ENCODE measurements around the gene SHTN1.
A peak's percentile ranks its signal among the peaks of the same experiment; 100 is the strongest.

DNA sequence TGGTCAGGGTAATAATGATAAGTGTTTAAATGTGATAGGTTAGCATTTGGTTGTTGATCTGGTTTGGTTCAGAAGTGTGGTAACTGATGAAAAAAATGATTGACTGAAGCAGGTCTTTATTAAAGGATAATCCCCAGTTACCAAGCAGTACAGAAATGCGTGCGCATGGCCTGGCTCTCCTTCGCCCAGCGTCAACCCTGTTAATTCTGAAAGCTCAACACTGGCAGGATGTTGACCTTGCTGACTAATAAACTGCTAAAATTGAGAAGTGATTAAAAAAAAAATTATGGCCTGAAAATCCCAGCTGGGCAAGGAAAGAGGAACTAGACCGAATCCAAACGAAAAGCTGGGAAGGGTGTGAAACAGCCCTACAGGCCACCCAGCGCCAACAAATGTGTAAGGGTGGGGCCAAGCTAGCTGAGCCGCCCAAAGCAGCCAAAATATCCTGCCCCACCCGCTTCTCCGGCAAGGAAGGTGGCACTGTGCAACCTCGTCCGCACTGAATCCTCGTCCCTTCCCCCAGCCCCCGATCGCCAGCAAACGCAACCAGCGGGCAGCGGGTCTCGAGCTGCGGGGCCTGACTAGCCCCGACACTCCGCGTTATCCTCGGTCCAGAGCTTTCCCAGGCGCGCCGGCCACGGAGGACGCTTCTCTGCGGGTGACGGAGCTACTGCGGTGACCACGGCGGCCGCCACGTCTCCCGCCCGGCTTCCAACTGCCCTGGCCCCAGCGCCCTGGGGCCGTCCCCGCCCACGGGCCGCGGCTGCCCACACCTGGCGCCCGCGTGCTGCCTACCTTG lies 561 bp downstream of the SHTN1 start:
- TF ChIP-seq POLR2AphosphoS5 (IDR thresholded peaks at IDR 0.05), result peak in 1 of 3 donors; percentile 2
- TF ChIP-seq, protein P1, sequence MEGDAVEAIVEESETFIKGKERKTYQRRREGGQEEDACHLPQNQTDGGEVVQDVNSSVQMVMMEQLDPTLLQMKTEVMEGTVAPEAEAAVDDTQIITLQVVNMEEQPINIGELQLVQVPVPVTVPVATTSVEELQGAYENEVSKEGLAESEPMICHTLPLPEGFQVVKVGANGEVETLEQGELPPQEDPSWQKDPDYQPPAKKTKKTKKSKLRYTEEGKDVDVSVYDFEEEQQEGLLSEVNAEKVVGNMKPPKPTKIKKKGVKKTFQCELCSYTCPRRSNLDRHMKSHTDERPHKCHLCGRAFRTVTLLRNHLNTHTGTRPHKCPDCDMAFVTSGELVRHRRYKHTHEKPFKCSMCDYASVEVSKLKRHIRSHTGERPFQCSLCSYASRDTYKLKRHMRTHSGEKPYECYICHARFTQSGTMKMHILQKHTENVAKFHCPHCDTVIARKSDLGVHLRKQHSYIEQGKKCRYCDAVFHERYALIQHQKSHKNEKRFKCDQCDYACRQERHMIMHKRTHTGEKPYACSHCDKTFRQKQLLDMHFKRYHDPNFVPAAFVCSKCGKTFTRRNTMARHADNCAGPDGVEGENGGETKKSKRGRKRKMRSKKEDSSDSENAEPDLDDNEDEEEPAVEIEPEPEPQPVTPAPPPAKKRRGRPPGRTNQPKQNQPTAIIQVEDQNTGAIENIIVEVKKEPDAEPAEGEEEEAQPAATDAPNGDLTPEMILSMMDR (IDR thresholded peaks at IDR 0.05), result no peak
- TF ChIP-seq POLR2A (IDR thresholded peaks at IDR 0.05), result no peak

Data from suprapubic skin (tissue), 4 donors.